Measurements from ENCODE around the gene EMC9.

DNA sequence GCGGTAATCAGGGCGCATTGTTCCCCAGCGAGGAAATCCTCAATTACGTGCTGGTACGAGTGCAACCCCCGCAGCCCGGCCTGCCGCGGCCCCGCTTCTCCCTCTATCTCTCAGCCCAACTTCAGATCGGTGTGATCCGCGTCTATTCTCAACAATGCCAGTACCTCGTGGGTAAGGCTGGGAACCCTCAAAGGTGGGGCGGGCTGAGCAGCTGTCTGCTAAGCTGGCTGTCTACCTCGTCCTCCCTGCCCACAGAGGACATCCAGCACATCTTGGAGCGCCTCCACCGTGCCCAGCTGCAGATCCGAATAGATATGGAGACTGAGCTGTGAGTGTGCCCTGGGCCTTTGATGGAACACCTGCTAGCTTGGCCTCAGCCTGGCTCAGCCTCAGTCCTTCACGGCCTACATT is 31.5 kb upstream of the EMC9 start:
- TF ChIP-seq, protein P1, sequence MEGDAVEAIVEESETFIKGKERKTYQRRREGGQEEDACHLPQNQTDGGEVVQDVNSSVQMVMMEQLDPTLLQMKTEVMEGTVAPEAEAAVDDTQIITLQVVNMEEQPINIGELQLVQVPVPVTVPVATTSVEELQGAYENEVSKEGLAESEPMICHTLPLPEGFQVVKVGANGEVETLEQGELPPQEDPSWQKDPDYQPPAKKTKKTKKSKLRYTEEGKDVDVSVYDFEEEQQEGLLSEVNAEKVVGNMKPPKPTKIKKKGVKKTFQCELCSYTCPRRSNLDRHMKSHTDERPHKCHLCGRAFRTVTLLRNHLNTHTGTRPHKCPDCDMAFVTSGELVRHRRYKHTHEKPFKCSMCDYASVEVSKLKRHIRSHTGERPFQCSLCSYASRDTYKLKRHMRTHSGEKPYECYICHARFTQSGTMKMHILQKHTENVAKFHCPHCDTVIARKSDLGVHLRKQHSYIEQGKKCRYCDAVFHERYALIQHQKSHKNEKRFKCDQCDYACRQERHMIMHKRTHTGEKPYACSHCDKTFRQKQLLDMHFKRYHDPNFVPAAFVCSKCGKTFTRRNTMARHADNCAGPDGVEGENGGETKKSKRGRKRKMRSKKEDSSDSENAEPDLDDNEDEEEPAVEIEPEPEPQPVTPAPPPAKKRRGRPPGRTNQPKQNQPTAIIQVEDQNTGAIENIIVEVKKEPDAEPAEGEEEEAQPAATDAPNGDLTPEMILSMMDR (IDR thresholded peaks at IDR 0.05): no peak
- TF ChIP-seq POLR2A (IDR thresholded peaks at IDR 0.05): no peak
